ENCODE data around the gene UBE2S.

GRCh38 chr19:55358493-55358892 lies 49.1 kb downstream of the UBE2S start:
- TF ChIP-seq CTCF (IDR thresholded peaks at IDR 0.05), result no peak
- no peak for TF ChIP-seq POLR2A (IDR thresholded peaks at IDR 0.05)
